K562 (cell line): ENCODE results near the gene CHST14. TPM values are rescaled to one million over a fixed set of nuclear protein-coding genes. Genes with fewer than 3 reads are reported as not detected.
"Not testable (repeated sequence)": the region's sequence is repeated elsewhere in the genome, so short reads cannot be mapped to it uniquely, and the experiment has no call there.

Experiments
- ATAC-seq: fragments of 200-7000 bp; cut with Tn5 transposase; 3 replicates; pipeline ENCODE4 v1.9.1; 2020; ENCODE audit warnings: moderate library complexity
- BruUV-seq: library from RNA; stranded (reverse); fragments of 400-500 nt; replicated peaks from 2 replicates; lab custom pipeline; 2021; lab: Mats Ljungman, UMichigan
- CTCF ChIA-PET: fragments of 300-600 bp; formaldehyde crosslinking; extraction: SDS; loops from one replicate; lab custom pipeline; 2021; ENCODE audit warnings: low intra/inter-chr PET ratio; lab: Yijun Ruan, JAX
- POLR2A ChIA-PET: fragments of 300-600, 350-650 bp; sonication (Branson Sonifier 250); formaldehyde crosslinking; extraction: SDS; loops from one replicate; lab custom pipeline; 2021; ENCODE audit warnings: antibody characterized with exemption, inconsistent platforms; lab: Yijun Ruan, JAX
- DNase-seq, 4 experiments: peaks; one replicate each; pipeline versions ENCODE4 v3.0.0 to v3.0.0-alpha.2; 2011 to 2018; ENCODE audit warnings: low spot score in 3 of 4, mixed read lengths in 3 of 4; ENCODE audit errors: extremely low read depth in 1 of 4
- FAIRE-seq: peaks from 2 replicates; lab custom pipeline; 2011; peaks lifted over from hg19 to GRCh38; lab: Jason Lieb, UNC
- H2AFZ ChIP-seq: 2 replicates; pipeline ENCODE4 v1.6.0; 2011; ENCODE audit warnings: low read depth, low read length, control low read depth, inconsistent platforms
- H3K27ac ChIP-seq: fragments of 200-600 bp; 3 replicates; pipeline ENCODE4 v1.8.0; 2011; ENCODE audit warnings: low read depth, mild to moderate bottlenecking, control low read depth, inconsistent platforms, low read length, moderate library complexity, mixed read lengths; ENCODE audit errors: extremely low read depth
- H3K27me3 ChIP-seq, 2 experiments: fragments of 300-600 bp in 1 of 2; 2 replicates in 1 of 2; 3 replicates in 1 of 2; pipeline versions ENCODE4 v1.6.0 to v1.8.0; 2011; ENCODE audit warnings: inconsistent platforms in 2 of 2, low read length in 2 of 2, mild to moderate bottlenecking in 1 of 2, mixed read lengths in 1 of 2, moderate library complexity in 1 of 2; ENCODE audit not compliant: control insufficient read depth in 2 of 2, insufficient read depth in 2 of 2
- H3K36me3 ChIP-seq: fragments of 300-600 bp; 3 replicates; pipeline ENCODE4 v1.8.0; 2011; ENCODE audit warnings: mild to moderate bottlenecking, low read length, inconsistent platforms; ENCODE audit not compliant: control insufficient read depth, insufficient read depth
- H3K4me1 ChIP-seq, 2 experiments: fragments of 200-600 bp in 1 of 2; replicated peaks in 1 of 2; 2 replicates in 1 of 2; 3 replicates in 1 of 2; pipeline versions ENCODE4 v1.5.1 to v1.8.0; 2011; ENCODE audit warnings: inconsistent platforms in 2 of 2, low read length in 2 of 2, mild to moderate bottlenecking in 1 of 2, mixed read lengths in 1 of 2, moderate library complexity in 1 of 2; ENCODE audit not compliant: control insufficient read depth in 2 of 2, insufficient read depth in 2 of 2
- H3K4me2 ChIP-seq: 2 replicates; pipeline ENCODE4 v1.6.1; 2011; ENCODE audit warnings: low read length, control low read depth, inconsistent platforms, mixed read lengths; ENCODE audit not compliant: insufficient read depth
- H3K4me3 ChIP-seq: fragments of 200-600 bp; sonication (generic), shearing (Covaris generic); 2 replicates; pipeline ENCODE4 v1.5.1; 2016; ENCODE audit warnings: control low read depth, inconsistent platforms
- H3K79me2 ChIP-seq: fragments of 200-600 bp; 3 replicates; pipeline ENCODE4 v1.8.0; 2011; ENCODE audit warnings: low read length, inconsistent platforms; ENCODE audit not compliant: control insufficient read depth, insufficient read depth
- H3K9ac ChIP-seq, 2 experiments: 2 replicates each; pipeline versions ENCODE4 v1.6.0 to v1.6.1; 2011; ENCODE audit warnings: low read depth in 2 of 2, low read length in 2 of 2, control low read depth in 1 of 2, inconsistent platforms in 1 of 2, mild to moderate bottlenecking in 1 of 2, mixed read lengths in 1 of 2; ENCODE audit not compliant: insufficient read depth in 1 of 2
- H3K9me1 ChIP-seq: one replicate; pipeline ENCODE4 v1.6.0; 2011; ENCODE audit warnings: inconsistent platforms, mild to moderate bottlenecking, low read length, moderate library complexity; ENCODE audit not compliant: control insufficient read depth, insufficient read depth
- H3K9me3 ChIP-seq: replicated peaks from 2 replicates; pipeline ENCODE4 v1.5.1; 2011; ENCODE audit warnings: low read depth, low read length, inconsistent platforms; ENCODE audit not compliant: control insufficient read depth, insufficient read depth
- H4K20me1 ChIP-seq: replicated peaks from 2 replicates; pipeline ENCODE4 v1.6.1; 2011; ENCODE audit warnings: low read length, inconsistent platforms, mixed read lengths; ENCODE audit not compliant: control insufficient read depth, insufficient read depth
- GABPB2 ChIP-seq: fragments of 250-450 bp; sonication (Bioruptor Pico); conservative IDR thresholded peaks from 2 replicates; pipeline ENCODE4 v1.5.1; 2021; ENCODE audit warnings: mild to moderate bottlenecking
- ILF3 ChIP-seq: fragments of 450-650 bp; IDR thresholded peaks from 2 replicates; pipeline ENCODE4 v1.6.1; 2018; ENCODE audit warnings: antibody characterized with exemption, mild to moderate bottlenecking, moderate library complexity, borderline replicate concordance
- MEIS2 ChIP-seq: fragments of 450-650 bp; IDR thresholded peaks from 2 replicates; pipeline ENCODE4 v1.6.1; 2014; ENCODE audit warnings: mild to moderate bottlenecking; ENCODE audit not compliant: partially characterized antibody
- WGBS: fragments of 100-300 bp; shearing (Covaris generic); methylation state at CpG from one replicate; pipeline ENCODE4 v1.1.6; 2016; ENCODE audit warnings: low coverage, mixed read lengths; ENCODE audit not compliant: insufficient coverage; ENCODE audit errors: missing lambda C conversion rate; 5-methylcytosine and 5-hydroxymethylcytosine counted together
- in situ Hi-C: fragments of 300-500 bp; cut with MboI; formaldehyde crosslinking; loops from 4 replicates; pipeline ENCODE4 v1.15.0; 2018; ENCODE audit warnings: inconsistent platforms, mixed read lengths
- intact Hi-C: fragments of 100-400 bp; cut with micrococcal nuclease; formaldehyde crosslinking; loops from 2 replicates; pipeline ENCODE4 v1.14.2; 2022
- polyA plus RNA-seq, 8 experiments: library from polyadenylated mRNA; depleted of rRNA in 4 of 8; stranded (reverse) in 5 of 8; unstranded in 3 of 8; fragments of >200 nt; fragmentation: Nextera tagmentation in 2 of 8; fragmentation: Illumina TruSeq in 1 of 8; extraction: Ambion mirVana in 2 of 8; extraction: Trizol in 1 of 8; gene quantifications; 2 replicates each; pipeline versions ENCODE4 v1.2.1 to v1.2.3, GENCODE V29; 2011 to 2014; ENCODE audit warnings: inconsistent platforms in 1 of 8, missing spikeins in 1 of 8
- total RNA-seq, 7 experiments: library from RNA; depleted of rRNA in 6 of 7; stranded (reverse); fragments of >200 nt in 6 of 7; fragmentation: Illumina TruSeq in 2 of 7; extraction: Trizol in 2 of 7; gene quantifications; 2 replicates each; pipeline versions ENCODE4 v1.2.1 to v1.2.3, GENCODE V29; 2011 to 2021; ENCODE audit warnings: low replicate concordance in 1 of 7
- TF ChIP-seq, protein P1 (sequence below): sonication (generic); formaldehyde crosslinking; IDR thresholded peaks from 2 replicates; pipeline ENCODE4 v1.8.0; 2023; ENCODE audit warnings: mild to moderate bottlenecking, missing genetic modification reagents

CHST14 gene
- total and polyA plus RNA-seq, 9 of the 15 experiments (the other 6 are each of a cell fraction or from before 2014, with no cell fraction given): 1.6 to 12.1 (median 4.5) TPM

DNA sequence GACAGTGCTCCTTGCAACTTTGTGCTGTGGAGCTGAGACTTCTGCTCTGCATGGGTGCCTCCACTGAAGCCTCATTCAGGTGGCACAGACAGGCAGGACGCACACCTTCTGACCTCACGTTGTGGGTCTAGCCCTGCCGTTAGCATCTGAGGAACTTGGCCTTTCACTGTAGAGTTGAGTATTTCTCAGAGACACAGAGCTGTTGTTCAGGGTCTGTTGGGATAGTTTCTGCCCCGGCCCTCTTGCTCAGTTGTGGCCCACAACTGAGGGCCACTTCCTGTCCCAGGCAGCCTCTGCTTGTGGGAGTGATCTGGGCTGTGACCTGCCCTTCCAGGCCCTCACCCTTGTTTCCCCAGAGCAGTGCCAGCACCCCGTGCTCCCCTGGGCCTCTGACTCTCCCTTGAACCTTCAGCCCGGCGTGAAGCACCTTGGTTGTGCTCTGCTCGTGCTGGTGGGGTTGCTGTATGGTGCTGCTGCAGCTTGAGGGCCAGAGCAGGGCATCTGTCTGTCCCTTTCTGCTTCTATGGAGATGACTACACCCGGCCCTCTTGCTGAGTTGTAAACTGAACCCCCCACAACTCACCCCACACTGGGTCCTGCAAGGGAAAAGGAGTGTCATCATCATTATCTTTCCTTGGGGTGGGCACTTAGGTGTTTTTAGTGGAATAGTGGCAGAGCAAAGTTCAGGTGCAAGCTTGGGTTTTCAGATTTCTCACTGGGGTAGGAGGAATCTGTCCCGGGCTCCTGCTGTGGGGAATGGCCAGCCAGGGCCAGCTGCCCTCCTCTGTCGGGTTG lies 18.3 kb upstream of the CHST14 start (continued):
- TF ChIP-seq, protein P1, sequence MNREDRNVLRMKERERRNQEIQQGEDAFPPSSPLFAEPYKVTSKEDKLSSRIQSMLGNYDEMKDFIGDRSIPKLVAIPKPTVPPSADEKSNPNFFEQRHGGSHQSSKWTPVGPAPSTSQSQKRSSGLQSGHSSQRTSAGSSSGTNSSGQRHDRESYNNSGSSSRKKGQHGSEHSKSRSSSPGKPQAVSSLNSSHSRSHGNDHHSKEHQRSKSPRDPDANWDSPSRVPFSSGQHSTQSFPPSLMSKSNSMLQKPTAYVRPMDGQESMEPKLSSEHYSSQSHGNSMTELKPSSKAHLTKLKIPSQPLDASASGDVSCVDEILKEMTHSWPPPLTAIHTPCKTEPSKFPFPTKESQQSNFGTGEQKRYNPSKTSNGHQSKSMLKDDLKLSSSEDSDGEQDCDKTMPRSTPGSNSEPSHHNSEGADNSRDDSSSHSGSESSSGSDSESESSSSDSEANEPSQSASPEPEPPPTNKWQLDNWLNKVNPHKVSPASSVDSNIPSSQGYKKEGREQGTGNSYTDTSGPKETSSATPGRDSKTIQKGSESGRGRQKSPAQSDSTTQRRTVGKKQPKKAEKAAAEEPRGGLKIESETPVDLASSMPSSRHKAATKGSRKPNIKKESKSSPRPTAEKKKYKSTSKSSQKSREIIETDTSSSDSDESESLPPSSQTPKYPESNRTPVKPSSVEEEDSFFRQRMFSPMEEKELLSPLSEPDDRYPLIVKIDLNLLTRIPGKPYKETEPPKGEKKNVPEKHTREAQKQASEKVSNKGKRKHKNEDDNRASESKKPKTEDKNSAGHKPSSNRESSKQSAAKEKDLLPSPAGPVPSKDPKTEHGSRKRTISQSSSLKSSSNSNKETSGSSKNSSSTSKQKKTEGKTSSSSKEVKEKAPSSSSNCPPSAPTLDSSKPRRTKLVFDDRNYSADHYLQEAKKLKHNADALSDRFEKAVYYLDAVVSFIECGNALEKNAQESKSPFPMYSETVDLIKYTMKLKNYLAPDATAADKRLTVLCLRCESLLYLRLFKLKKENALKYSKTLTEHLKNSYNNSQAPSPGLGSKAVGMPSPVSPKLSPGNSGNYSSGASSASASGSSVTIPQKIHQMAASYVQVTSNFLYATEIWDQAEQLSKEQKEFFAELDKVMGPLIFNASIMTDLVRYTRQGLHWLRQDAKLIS (CRISPR knock-in tag): no peak
- no peak for TF ChIP-seq ILF3
- no peak for TF ChIP-seq MEIS2
- TF ChIP-seq GABPB2 (CRISPR knock-in tag): no peak

GRCh38 chr15:40453941-40454340 lies 16.8 kb upstream of the CHST14 start:
- H3K27ac ChIP-seq, H3K27me3 ChIP-seq, FAIRE-seq, in situ Hi-C loops, H3K4me2 ChIP-seq, DNase-seq, intact Hi-C loops, H3K4me3 ChIP-seq, H2AFZ ChIP-seq, H3K9me3 ChIP-seq, CTCF ChIA-PET, BruUV-seq: not testable (repeated sequence)
- POLR2A ChIA-PET: interaction anchor here (1.2 to 9.5 kb wide), 2 partner anchors 11 to 12 kb away, joined by 3 to 89 read pairs; partner anchors contain the start of gene BAHD1
- peak; percentile 14 for ATAC-seq
- 82% methylated on average over 2 of the region's 3 CpGs for WGBS
- Histone ChIP-seq H3K79me2 (peaks cover 91% of the 10 kb centered on the region), H4K20me1 (peaks cover 68% of the 10 kb centered on the region), H3K36me3 (peaks cover 13% of the 10 kb centered on the region; the same call in 2 of the 3 replicates), H3K4me1 (peaks cover 42 to 43% of the 10 kb centered on the region in 2 experiments), H3K9ac (peak overlapping the region in 1 of 2 experiments; percentile 59; a peak in 1 of 4 replicates), H3K9me1 (peaks cover 22% of the 10 kb centered on the region)
